ENCODE results near the gene PDE4B.
A peak's percentile ranks its signal among the peaks of the same experiment; 100 is the strongest.

Gene PDE4B

DNA sequence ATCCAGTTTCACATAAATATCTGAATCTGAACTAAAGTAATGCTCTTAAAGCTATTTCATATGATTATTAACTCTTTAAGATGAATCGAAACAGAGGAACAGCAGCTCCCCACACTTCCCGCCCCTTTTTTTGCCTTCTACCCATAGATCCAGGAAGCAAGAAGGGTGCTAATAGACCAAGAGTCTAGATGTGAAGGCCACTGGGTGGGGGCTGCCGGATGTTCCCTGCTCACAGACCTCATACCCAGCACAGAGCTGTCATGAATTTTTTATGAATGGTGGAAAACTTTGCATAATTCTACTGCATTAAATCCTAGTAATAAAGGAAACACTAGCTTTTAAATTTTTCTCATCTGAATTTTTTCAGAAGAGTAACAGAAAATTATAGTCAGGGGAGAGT, 457.4 kb downstream of the PDE4B start:
- DNase-seq (ENCODE audit: low spot score), result no peak
- no peak overlapping the region for H3K4me3 ChIP-seq
- TF ChIP-seq CTCF (IDR thresholded peaks at IDR 0.05), result no peak
- H3K27ac ChIP-seq, result no peak overlapping the region

GRCh38 chr1:66250478-66250877, 457.8 kb downstream of the PDE4B start:
- Histone ChIP-seq H3K27ac (no peak overlapping the region), H3K4me3 (no peak overlapping the region)
- DNase-seq (ENCODE audit: low spot score), result no peak
- TF ChIP-seq CTCF (IDR thresholded peaks at IDR 0.05), result no peak

DNA sequence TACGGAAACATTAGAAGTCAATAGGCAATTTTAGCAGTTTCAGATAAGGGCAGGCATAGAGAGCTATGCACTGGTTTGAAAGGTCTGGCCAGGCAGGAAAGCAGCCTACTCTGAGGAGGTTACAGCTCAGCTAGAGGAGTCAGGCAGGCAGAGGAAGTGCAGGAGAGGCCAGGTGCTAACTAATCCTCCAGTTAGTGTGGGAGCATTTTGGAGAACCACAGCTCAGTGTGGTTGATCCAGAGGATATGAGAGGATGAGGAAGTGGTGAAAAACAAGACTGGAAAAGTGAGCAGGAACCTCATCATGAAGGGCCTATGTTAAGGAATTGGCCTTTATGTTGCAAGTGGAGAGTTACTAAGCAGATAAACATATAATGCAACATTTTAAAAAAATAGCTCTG, 458.9 kb downstream of the PDE4B start:
- DNase-seq (ENCODE audit: low spot score), result no peak
- no peak for TF ChIP-seq CTCF (IDR thresholded peaks at IDR 0.05)
- H3K27ac ChIP-seq, result no peak overlapping the region
- H3K4me3 ChIP-seq, result no peak overlapping the region

DNA sequence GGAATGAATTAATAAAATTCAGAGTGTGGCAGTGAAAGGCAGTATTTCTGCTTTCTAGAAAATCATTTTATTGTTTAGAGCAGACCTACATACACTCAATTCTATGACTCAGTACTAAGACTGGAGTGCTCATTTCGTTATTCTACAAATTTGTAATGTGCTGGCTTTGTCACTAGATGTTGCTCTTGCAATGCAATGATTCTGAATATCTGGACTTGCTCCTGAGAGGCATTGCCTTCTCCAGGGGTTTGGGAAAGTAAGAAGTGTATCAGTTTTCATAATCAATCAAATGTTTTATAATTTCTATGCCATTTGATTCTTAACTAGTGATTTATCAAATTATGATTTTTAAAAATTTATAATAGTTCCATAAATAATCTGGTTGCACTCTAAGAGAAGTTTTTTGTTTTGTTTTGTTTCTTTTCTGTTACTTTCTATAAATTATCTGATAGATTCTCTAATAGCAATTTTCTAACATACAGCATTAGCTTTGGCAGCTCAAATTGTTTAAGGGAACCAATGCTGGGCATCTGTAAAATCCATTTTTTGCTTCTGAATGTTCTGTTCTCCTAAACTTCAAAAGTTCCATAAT, 460.7 kb downstream of the PDE4B start:
- no peak for DNase-seq (ENCODE audit: low spot score)
- peak; percentile 61 for TF ChIP-seq CTCF (IDR thresholded peaks at IDR 0.05)

GRCh38 chr1:66254785-66255184, 462.1 kb downstream of the PDE4B start:
- Histone ChIP-seq H3K27ac (no peak overlapping the region), H3K4me3 (no peak overlapping the region)
- TF ChIP-seq CTCF (IDR thresholded peaks at IDR 0.05), result no peak
- no peak for DNase-seq (ENCODE audit: low spot score)

More for the DNA sequence above, 460.7 kb downstream of the PDE4B start:
- Histone ChIP-seq H3K4me3 (no peak overlapping the region), H3K27ac (no peak overlapping the region)

DNA sequence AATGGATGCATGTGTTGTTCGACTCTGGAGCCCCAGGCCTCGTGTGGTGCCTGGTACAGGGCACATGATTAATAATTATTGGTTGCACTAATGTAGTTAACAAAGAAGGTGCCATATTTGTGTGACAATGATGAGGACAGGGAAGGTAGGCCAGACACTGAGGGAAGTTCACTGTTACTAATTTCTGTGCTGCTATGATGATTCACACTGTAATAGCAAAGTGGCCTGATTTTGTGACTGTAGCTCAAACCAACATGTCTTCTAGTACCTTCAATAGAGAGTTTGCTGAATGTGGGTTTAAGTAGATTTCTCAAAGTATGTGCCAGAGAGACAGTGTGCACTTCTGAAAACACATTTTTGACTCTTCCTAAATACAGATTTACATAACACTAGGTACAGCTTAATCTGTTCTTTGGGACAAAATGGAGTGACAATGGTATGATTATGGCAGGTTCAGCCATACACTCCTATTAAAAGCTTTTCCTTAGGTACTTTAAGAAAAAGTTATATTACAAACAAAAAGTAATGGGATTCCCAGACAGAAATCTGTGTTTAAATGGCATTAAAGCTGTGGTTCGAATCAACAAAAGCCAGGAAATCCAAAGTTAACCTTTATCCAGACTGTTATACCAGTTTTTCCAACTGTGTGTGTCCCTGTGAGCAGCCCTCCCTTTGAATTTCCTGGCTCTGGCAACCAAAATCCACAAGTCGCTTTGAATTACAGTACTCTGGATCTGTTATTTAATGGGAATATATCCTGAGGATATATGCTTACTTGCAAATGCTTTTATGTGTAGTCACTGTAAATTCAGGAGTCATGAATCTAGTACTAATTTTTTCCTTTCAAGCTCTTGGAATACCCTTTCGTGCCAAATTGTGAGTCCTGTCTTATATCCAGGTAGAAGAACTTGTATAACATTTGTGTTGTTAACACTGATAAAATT, 464.2 kb downstream of the PDE4B start:
- no peak overlapping the region for H3K27ac ChIP-seq
- H3K4me3 ChIP-seq, result no peak overlapping the region
- TF ChIP-seq CTCF (IDR thresholded peaks at IDR 0.05), result no peak
- DNase-seq (ENCODE audit: low spot score), result no peak

Data from coronary artery (tissue), 2 donors.